HepG2 (cell line): ENCODE measurements around the gene LATS1. TPM values are rescaled to one million over a fixed set of nuclear protein-coding genes. Genes with fewer than 3 reads are reported as not detected.

Source experiments
- ATAC-seq: fragments of 200-7000 bp; cut with Tn5 transposase; 3 replicates; pipeline ENCODE4 v1.9.1; 2020; ENCODE audit warnings: mild to moderate bottlenecking, moderate library complexity
- BruUV-seq: library from RNA; stranded (reverse); fragments of 400-500 nt; replicated peaks from 2 replicates; lab custom pipeline; 2021; lab: Mats Ljungman, UMichigan
- CTCF ChIA-PET: fragments of 300-600 bp; formaldehyde crosslinking; extraction: SDS; loops from one replicate; lab custom pipeline; 2021; ENCODE audit warnings: low total read pairs, inconsistent platforms, low intra/inter-chr PET ratio; lab: Yijun Ruan, JAX
- POLR2A ChIA-PET: fragments of 350-600 bp; sonication (Branson Sonifier 250); formaldehyde crosslinking; loops from one replicate; lab custom pipeline; 2020; ENCODE audit warnings: antibody characterized with exemption, inconsistent platforms; lab: Yijun Ruan, JAX
- DNase-seq: peaks from one replicate; pipeline ENCODE4 v3.0.0-alpha.2; 2015; ENCODE audit warnings: low spot score
- FAIRE-seq: peaks from 3 replicates; lab custom pipeline; 2011; peaks lifted over from hg19 to GRCh38; lab: Jason Lieb, UNC
- H2AFZ ChIP-seq: one replicate; pipeline ENCODE4 v1.6.1; 2011; ENCODE audit warnings: low read length, inconsistent platforms
- H3K27ac ChIP-seq: fragments of 300-600 bp; 3 replicates; pipeline ENCODE4 v1.8.0; 2011; ENCODE audit warnings: mixed run types, mild to moderate bottlenecking, mixed read lengths, low read length, inconsistent platforms; ENCODE audit not compliant: insufficient read depth; ENCODE audit errors: extremely low read length
- H3K27me3 ChIP-seq, 2 experiments: fragments of 200-600 bp in 1 of 2; 2 replicates in 1 of 2; 3 replicates in 1 of 2; pipeline versions ENCODE4 v1.6.0 to v1.8.0; 2011; ENCODE audit warnings: low read length in 2 of 2, mild to moderate bottlenecking in 2 of 2, moderate library complexity in 2 of 2, inconsistent platforms in 1 of 2; ENCODE audit not compliant: insufficient read depth in 2 of 2, control insufficient read depth in 1 of 2
- H3K36me3 ChIP-seq, 2 experiments: fragments of 200-600 bp in 1 of 2; replicated peaks in 1 of 2; 2 replicates in 1 of 2; 3 replicates in 1 of 2; pipeline versions ENCODE4 v1.5.1 to v1.8.0; 2011; ENCODE audit warnings: low read length in 2 of 2, inconsistent platforms in 1 of 2; ENCODE audit not compliant: insufficient read depth in 2 of 2, control insufficient read depth in 1 of 2
- H3K4me1 ChIP-seq: 2 replicates; pipeline ENCODE4 v1.5.1; 2012; ENCODE audit warnings: low read length, inconsistent platforms; ENCODE audit not compliant: insufficient read depth
- H3K4me2 ChIP-seq: 2 replicates; pipeline ENCODE4 v1.6.0; 2011; ENCODE audit warnings: low read depth, low read length, inconsistent platforms
- H3K4me3 ChIP-seq, 3 experiments: fragments of 200-600 bp in 1 of 3; sonication (generic), shearing (Covaris generic) in 1 of 3; replicated peaks in 1 of 3; 2 replicates each; pipeline ENCODE4 v1.5.1; 2011 to 2016; ENCODE audit warnings: low read length in 3 of 3, inconsistent platforms in 2 of 3, low read depth in 2 of 3, mild to moderate bottlenecking in 2 of 3, control low read depth in 1 of 3, mixed read lengths in 1 of 3; ENCODE audit not compliant: insufficient read depth in 1 of 3
- H3K79me2 ChIP-seq: one replicate; pipeline ENCODE4 v1.6.1; 2011; ENCODE audit warnings: low read length, inconsistent platforms; ENCODE audit not compliant: insufficient read depth
- H3K9ac ChIP-seq: 2 replicates; pipeline ENCODE4 v1.6.0; 2011; ENCODE audit warnings: mild to moderate bottlenecking, low read depth, low read length, inconsistent platforms; ENCODE audit not compliant: insufficient read depth
- H3K9me3 ChIP-seq: 2 replicates; pipeline ENCODE4 v1.5.1; 2012; ENCODE audit warnings: mild to moderate bottlenecking, low read length
- H4K20me1 ChIP-seq: 2 replicates; pipeline ENCODE4 v1.6.0; 2011; ENCODE audit warnings: inconsistent platforms, mild to moderate bottlenecking, low read length, moderate library complexity; ENCODE audit not compliant: insufficient read depth
- CTCF ChIP-seq: sonication (generic); formaldehyde crosslinking; IDR thresholded peaks from 2 replicates; pipeline ENCODE4 v1.5.0; 2020; ENCODE audit warnings: mild to moderate bottlenecking, missing genetic modification reagents, moderate library complexity
- FOXO4 ChIP-seq: sonication (generic); formaldehyde crosslinking; conservative IDR thresholded peaks from 2 replicates; pipeline ENCODE4 v1.8.1; 2023; ENCODE audit warnings: missing genetic modification reagents
- GTF3A ChIP-seq: sonication (generic); formaldehyde crosslinking; conservative IDR thresholded peaks from 2 replicates; pipeline ENCODE4 v1.4.0; 2020; ENCODE audit warnings: mild to moderate bottlenecking, missing genetic modification reagents
- GZF1 ChIP-seq: sonication (generic); formaldehyde crosslinking; IDR thresholded peaks from 2 replicates; pipeline ENCODE4 v1.5.1; 2020; ENCODE audit warnings: mild to moderate bottlenecking, missing genetic modification reagents
- HMGA1 ChIP-seq: sonication (generic); formaldehyde crosslinking; conservative IDR thresholded peaks from 2 replicates; pipeline ENCODE4 v1.4.0; 2020; ENCODE audit warnings: missing genetic modification reagents
- HOXA5 ChIP-seq: sonication (generic); formaldehyde crosslinking; IDR thresholded peaks from 2 replicates; pipeline ENCODE4 v1.4.0; 2020; ENCODE audit warnings: missing genetic modification reagents
- KAT2B ChIP-seq: fragments of 150-350 bp; IDR thresholded peaks from 2 replicates; pipeline ENCODE4 v1.6.1; 2014; ENCODE audit warnings: low read depth, low read length, borderline replicate concordance
- NAIF1 ChIP-seq: sonication (generic); formaldehyde crosslinking; IDR thresholded peaks from 2 replicates; pipeline ENCODE4 v1.5.0; 2020; ENCODE audit warnings: mild to moderate bottlenecking, missing genetic modification reagents, borderline replicate concordance
- NFE2L2 ChIP-seq: fragments of 150-350 bp; IDR thresholded peaks from 2 replicates; pipeline ENCODE4 v1.6.1; 2014; ENCODE audit warnings: low read length
- SMARCC2 ChIP-seq: fragments of 450-650 bp; IDR thresholded peaks from 2 replicates; pipeline ENCODE4 v1.6.1; 2017; ENCODE audit warnings: antibody characterized with exemption, mild to moderate bottlenecking
- SP2 ChIP-seq: sonication (generic); formaldehyde crosslinking; IDR thresholded peaks from 2 replicates; pipeline ENCODE4 v1.5.1; 2020; ENCODE audit warnings: mild to moderate bottlenecking, missing genetic modification reagents
- ZBTB20 ChIP-seq: sonication (generic); formaldehyde crosslinking; IDR thresholded peaks from 2 replicates; pipeline ENCODE4 v1.8.1; 2023; ENCODE audit warnings: missing genetic modification reagents, low read depth, mild to moderate bottlenecking, borderline replicate concordance
- ZKSCAN8 ChIP-seq: IDR thresholded peaks from 2 replicates; pipeline ENCODE4 v1.6.1; 2016; ENCODE audit warnings: borderline replicate concordance, missing genetic modification reagents, missing compliant biosample characterization
- ZNF101 ChIP-seq: sonication (generic); formaldehyde crosslinking; IDR thresholded peaks from 2 replicates; pipeline ENCODE4 v1.4.0; 2020; ENCODE audit warnings: mild to moderate bottlenecking, low read depth, missing genetic modification reagents, borderline replicate concordance
- ZNF468 ChIP-seq: sonication (generic); formaldehyde crosslinking; IDR thresholded peaks from 2 replicates; pipeline ENCODE4 v1.8.0; 2022; ENCODE audit warnings: mild to moderate bottlenecking, moderate library complexity, missing genetic modification reagents
- ZNF83 ChIP-seq: sonication (generic); formaldehyde crosslinking; IDR thresholded peaks from 2 replicates; pipeline ENCODE4 v1.4.0; 2020; ENCODE audit warnings: missing genetic modification reagents, mild to moderate bottlenecking, borderline replicate concordance
- WGBS: methylation state at CpG from one replicate; pipeline ENCODE4 v1.1.6; 2017; ENCODE audit warnings: low lambda C conversion rate; 5-methylcytosine and 5-hydroxymethylcytosine counted together
- in situ Hi-C: cut with HindIII; loops from 2 replicates; pipeline ENCODE4 v1.10.0; 2017; ENCODE audit warnings: low pct_unique_long_range_greater_than_20kb; ENCODE audit not compliant: extremely low pct_ligation_motif_present
- intact Hi-C: fragments of 100-400 bp; cut with micrococcal nuclease; formaldehyde crosslinking; loops from one replicate; pipeline ENCODE4 v1.10.0; 2022; ENCODE audit not compliant: unreplicated experiment
- polyA plus RNA-seq, 8 experiments: library from polyadenylated mRNA; depleted of rRNA in 3 of 8; stranded (reverse) in 7 of 8; unstranded in 1 of 8; fragments of >200 nt; fragmentation: Illumina TruSeq in 4 of 8; extraction: Trizol in 4 of 8; gene quantifications; 2 replicates each; pipeline versions ENCODE4 v1.2.1 to v1.2.3, GENCODE V29; 2011 to 2016; ENCODE audit warnings: low read depth in 4 of 8, missing spikeins in 1 of 8, mixed read lengths in 1 of 8; ENCODE audit not compliant: insufficient read depth in 1 of 8
- total RNA-seq, 5 experiments: library from RNA; depleted of rRNA; stranded (reverse); fragments of >200 nt; fragmentation: Illumina TruSeq; extraction: Trizol; gene quantifications; 2 replicates each; pipeline ENCODE4 v1.2.3, GENCODE V29; 2016; ENCODE audit warnings: low read depth in 1 of 5

Gene LATS1
- total and polyA plus RNA-seq, 2 of the 13 experiments (the other 11 are each of a cell fraction or from before 2014, with no cell fraction given), result 9.9 to 12.6 TPM

- FAIRE-seq (no peak), ATAC-seq (no peak)
Observed at GRCh38 chr6:149686230-149686629, 31.7 kb downstream of the LATS1 start.

GRCh38 chr6:149683256-149683859 lies 34.5 kb downstream of the LATS1 start:
- Histone ChIP-seq H3K9me3 (no peaks in the 10 kb centered on the region), H2AFZ (no peak overlapping the region), H3K4me1 (no peaks in the 10 kb centered on the region), H4K20me1 (no peaks in the 10 kb centered on the region), H3K27ac (no peak overlapping the region), H3K79me2 (peaks cover 6% of the 10 kb centered on the region), H3K4me3 (no peak overlapping the region), H3K9ac (no peak overlapping the region), H3K36me3 (peaks cover 14 to 42% of the 10 kb centered on the region in 2 experiments), H3K4me2 (no peak overlapping the region), H3K27me3 (no peaks in the 10 kb centered on the region)
- TSS peak; percentile 49 for BruUV-seq
- ChIA-PET CTCF (no interaction called here), POLR2A (no interaction called here)
- in situ Hi-C loops, result no loop called here
- ATAC-seq, result peak; percentile 31; the same call in 1 of the 3 replicates
- no peak for FAIRE-seq
- WGBS, result 99% methylated on average over 4 of the region's 4 CpGs
- DNase-seq, result no peak
- intact Hi-C loops, result no loop called here
- no peak for TF ChIP-seq KAT2B
- no peak for TF ChIP-seq ZNF468 (CRISPR knock-in tag)
- peak; percentile 3; the same call in 1 of the 2 replicates for TF ChIP-seq CTCF (CRISPR knock-in tag)
- TF ChIP-seq ZKSCAN8, result no peak
- TF ChIP-seq GZF1 (CRISPR knock-in tag), result no peak
- no peak for TF ChIP-seq ZNF101 (CRISPR knock-in tag)
- no peak for TF ChIP-seq HOXA5 (CRISPR knock-in tag)
- TF ChIP-seq NAIF1, result no peak
- no peak for TF ChIP-seq GTF3A (CRISPR knock-in tag)
- 0 out of 2 replicates have a peak, but pooled peaks have one; percentile 11 for TF ChIP-seq FOXO4
- no peak for TF ChIP-seq SP2
- TF ChIP-seq ZNF83, result no peak
- TF ChIP-seq HMGA1 (CRISPR knock-in tag), result no peak
- TF ChIP-seq ZBTB20 (CRISPR knock-in tag), result no peak

More at GRCh38 chr6:149686230-149686629, 31.7 kb downstream of the LATS1 start:
- Histone ChIP-seq H3K4me2 (no peak overlapping the region), H3K36me3 (peaks cover 17 to 49% of the 10 kb centered on the region in 2 experiments), H3K27me3 (no peaks in the 10 kb centered on the region), H3K9me3 (no peaks in the 10 kb centered on the region), H2AFZ (no peak overlapping the region), H3K4me1 (no peaks in the 10 kb centered on the region), H3K79me2 (peaks cover 6% of the 10 kb centered on the region), H3K9ac (no peak overlapping the region), H4K20me1 (no peaks in the 10 kb centered on the region), H3K27ac (no peak overlapping the region), H3K4me3 (no peak overlapping the region)
- 95% methylated on average over 7 of the region's 7 CpGs for whole genome bisulfite sequencing
- ChIA-PET POLR2A (no interaction called here), CTCF (no interaction called here)
- in situ Hi-C loops, result no loop called here
- no TSS peak for BruUV-seq
- no peak for TF ChIP-seq SMARCC2
- no peak for TF ChIP-seq NFE2L2
- intact Hi-C loops, result no loop called here
- DNase-seq, result no peak
